Endodermal cell (in vitro differentiated cells): ENCODE data around the gene GAS2. TPM values are rescaled to one million over a fixed set of nuclear protein-coding genes. Genes with fewer than 3 reads are reported as not detected.

Experiments used
- DNase-seq: peaks from one replicate; pipeline ENCODE4 v3.0.0-alpha.2; 2017
- H3K27ac ChIP-seq: 2 replicates; pipeline ENCODE4 v1.5.1; 2013; ENCODE audit warnings: mild to moderate bottlenecking, low read depth, low read length, moderate library complexity
- H3K27me3 ChIP-seq: 2 replicates; pipeline ENCODE4 v1.6.1; 2013; ENCODE audit warnings: mild to moderate bottlenecking, low read length, moderate library complexity; ENCODE audit not compliant: insufficient read depth, control insufficient read depth, poor library complexity, severe bottlenecking
- H3K36me3 ChIP-seq: 2 replicates; pipeline ENCODE4 v1.7.0; 2013; ENCODE audit warnings: mild to moderate bottlenecking, low read length, moderate library complexity; ENCODE audit not compliant: control insufficient read depth, insufficient read depth
- H3K4me1 ChIP-seq: one replicate; pipeline ENCODE4 v1.7.0; 2013; ENCODE audit warnings: low read length; ENCODE audit not compliant: control insufficient read depth, insufficient read depth
- H3K4me3 ChIP-seq: 2 replicates; pipeline ENCODE4 v1.5.1; 2013; ENCODE audit warnings: mild to moderate bottlenecking, low read length, moderate library complexity
- H3K9ac ChIP-seq: 2 replicates; pipeline ENCODE4 v1.6.1; 2013; ENCODE audit warnings: mild to moderate bottlenecking, low read length, moderate library complexity; ENCODE audit not compliant: poor library complexity, severe bottlenecking; ENCODE audit errors: extremely low read depth
- H3K9me3 ChIP-seq: 2 replicates; pipeline ENCODE4 v1.6.1; 2013; ENCODE audit warnings: mild to moderate bottlenecking, low read length, moderate library complexity; ENCODE audit not compliant: control insufficient read depth
- H3K27ac Mint-ChIP-seq: 2 replicates; pipeline ENCODE4 v1.8.0; 2020; ENCODE audit warnings: mixed read lengths
- H3K27me3 Mint-ChIP-seq: 2 replicates; pipeline ENCODE4 v1.8.0; 2021; ENCODE audit warnings: mild to moderate bottlenecking, mixed read lengths; ENCODE audit not compliant: insufficient read depth
- H3K36me3 Mint-ChIP-seq: 2 replicates; pipeline ENCODE4 v1.8.0; 2020; ENCODE audit warnings: low read depth, mixed read lengths
- H3K4me1 Mint-ChIP-seq: 2 replicates; pipeline ENCODE4 v1.8.0; 2020; ENCODE audit warnings: mixed read lengths
- H3K4me3 Mint-ChIP-seq: 2 replicates; pipeline ENCODE4 v1.8.0; 2020; ENCODE audit warnings: mild to moderate bottlenecking, moderate library complexity, mixed read lengths
- H3K9me3 Mint-ChIP-seq: 2 replicates; pipeline ENCODE4 v1.8.0; 2020; ENCODE audit warnings: mild to moderate bottlenecking, mixed read lengths
- CTCF ChIP-seq: fragments of 200-600 bp; sonication (generic); conservative IDR thresholded peaks from 2 replicates; pipeline ENCODE4 v1.5.0; 2021; ENCODE audit warnings: antibody characterized with exemption, mild to moderate bottlenecking
- WGBS, 2 experiments: methylation state at CpG; one replicate each; pipeline versions ENCODE4 v1.1.5 to v1.1.7; 2013; ENCODE audit warnings: missing lambda C conversion rate in 2 of 2, mixed read lengths in 1 of 2; ENCODE audit not compliant: insufficient coverage in 1 of 2, insufficient read length in 1 of 2; 5-methylcytosine and 5-hydroxymethylcytosine counted together
- total RNA-seq, 2 donors: library from RNA; stranded (reverse); fragmentation: NEBNext Ultra II Directional in 1 of 2; extraction: Animal tissue kit (Norgen Biotek cat#: 25700) in 1 of 2; gene quantifications; 2 replicates in 1 of 2; 3 replicates in 1 of 2; pipeline ENCODE4 v1.2.1, GENCODE V29; 2021

The GAS2 gene
- total RNA-seq, 2 donors from 2014 or later = 3.0 to 4.1 TPM

GRCh38 chr11:22786475-22786874 is 120.1 kb downstream of the GAS2 start:
- TF ChIP-seq CTCF = no peak
- H3K36me3 Mint-ChIP-seq = no peaks in the 10 kb centered on the region
- H3K9me3 ChIP-seq = no peaks in the 10 kb centered on the region
- no peak overlapping the region for H3K27ac Mint-ChIP-seq
- no peaks in the 10 kb centered on the region for H3K27me3 ChIP-seq
- H3K4me3 Mint-ChIP-seq = no peak overlapping the region
- no peaks in the 10 kb centered on the region for H3K4me1 ChIP-seq
- H3K9me3 Mint-ChIP-seq = no peaks in the 10 kb centered on the region
- no peak overlapping the region for H3K27ac ChIP-seq
- no peak for DNase-seq
- H3K9ac ChIP-seq = no peak overlapping the region
- WGBS, 2 experiments = 90 to 92% methylated on average over 3 of the region's 3 CpGs
- H3K27me3 Mint-ChIP-seq = no peaks in the 10 kb centered on the region
- no peaks in the 10 kb centered on the region for H3K36me3 ChIP-seq
- no peaks in the 10 kb centered on the region for H3K4me1 Mint-ChIP-seq
- no peak overlapping the region for H3K4me3 ChIP-seq

- H3K4me3 ChIP-seq = no peak overlapping the region
- no peak for TF ChIP-seq CTCF
- no peak for DNase-seq
- H3K27me3 ChIP-seq = no peaks in the 10 kb centered on the region
- H3K36me3 ChIP-seq = no peaks in the 10 kb centered on the region
- no peaks in the 10 kb centered on the region for H3K9me3 ChIP-seq
- Mint-ChIP-seq H3K4me3 (no peak overlapping the region), H3K27ac (no peak overlapping the region), H3K4me1 (no peaks in the 10 kb centered on the region), H3K27me3 (no peaks in the 10 kb centered on the region), H3K36me3 (no peaks in the 10 kb centered on the region), H3K9me3 (no peaks in the 10 kb centered on the region)
- no peaks in the 10 kb centered on the region for H3K4me1 ChIP-seq
- no peak overlapping the region for H3K27ac ChIP-seq
- H3K9ac ChIP-seq = no peak overlapping the region
- WGBS, 2 experiments = 93 to 100% methylated on average over 1 of the region's 2 CpGs
Observed at GRCh38 chr11:22787055-22787454, 120.6 kb downstream of the GAS2 start.

GRCh38 chr11:22787551-22788162 is 121.2 kb downstream of the GAS2 start:
- 8 to 33% methylated on average over 5 to 9 of the region's 9 CpGs for WGBS, 2 experiments
- no peak overlapping the region for H3K27ac ChIP-seq
- no peaks in the 10 kb centered on the region for H3K27me3 Mint-ChIP-seq
- H3K9me3 ChIP-seq = no peaks in the 10 kb centered on the region
- H3K27ac Mint-ChIP-seq = no peak overlapping the region
- no peaks in the 10 kb centered on the region for H3K9me3 Mint-ChIP-seq
- peak; percentile 85 for TF ChIP-seq CTCF
- H3K36me3 ChIP-seq = no peaks in the 10 kb centered on the region
- peak; percentile 44 for DNase-seq
- peaks cover 3% of the 10 kb centered on the region for H3K4me1 ChIP-seq
- no peaks in the 10 kb centered on the region for H3K4me1 Mint-ChIP-seq
- H3K27me3 ChIP-seq = no peaks in the 10 kb centered on the region
- H3K4me3 Mint-ChIP-seq = no peak overlapping the region
- no peaks in the 10 kb centered on the region for H3K36me3 Mint-ChIP-seq
- H3K9ac ChIP-seq = no peak overlapping the region
- no peak overlapping the region for H3K4me3 ChIP-seq
